Endothelial cell (in vitro differentiated cells): Measurements from ENCODE around the gene PHF13. TPM values are rescaled to one million over a fixed set of nuclear protein-coding genes. Genes with fewer than 3 reads are reported as not detected.

Source experiments
- DNase-seq: peaks from one replicate; pipeline ENCODE4 v3.0.0; 2021; ENCODE audit warnings: low spot score
- H3K27ac Mint-ChIP-seq: one replicate; pipeline ENCODE4 v1.8.0; 2021; ENCODE audit warnings: mixed read lengths, inconsistent platforms; ENCODE audit not compliant: unreplicated experiment
- H3K27me3 Mint-ChIP-seq: one replicate; pipeline ENCODE4 v1.8.0; 2021; ENCODE audit warnings: mild to moderate bottlenecking, moderate library complexity, mixed read lengths, inconsistent platforms; ENCODE audit not compliant: unreplicated experiment
- H3K36me3 Mint-ChIP-seq: one replicate; pipeline ENCODE4 v1.8.0; 2021; ENCODE audit warnings: mild to moderate bottlenecking, low read depth, mixed read lengths, inconsistent platforms; ENCODE audit not compliant: unreplicated experiment
- H3K4me1 Mint-ChIP-seq: one replicate; pipeline ENCODE4 v1.8.0; 2021; ENCODE audit warnings: mild to moderate bottlenecking, mixed read lengths, inconsistent platforms; ENCODE audit not compliant: unreplicated experiment
- H3K4me3 Mint-ChIP-seq: one replicate; pipeline ENCODE4 v1.8.0; 2021; ENCODE audit warnings: mild to moderate bottlenecking, mixed read lengths, inconsistent platforms; ENCODE audit not compliant: unreplicated experiment
- H3K9me3 Mint-ChIP-seq: one replicate; pipeline ENCODE4 v1.8.0; 2021; ENCODE audit warnings: mixed read lengths, inconsistent platforms; ENCODE audit not compliant: unreplicated experiment
- long read RNA-seq: library from polyadenylated mRNA; unstranded; transcript quantifications from one replicate; pipeline ENCODE4 v2.0.0, GENCODE V29; 2020; ENCODE audit not compliant: unreplicated experiment
- total RNA-seq: library from RNA; stranded (reverse); fragmentation: NEBNext Ultra II Directional; extraction: Animal tissue kit (Norgen Biotek cat#: 25700); gene quantifications from one replicate; pipeline ENCODE4 v1.2.1, GENCODE V29; 2021; ENCODE audit not compliant: unreplicated experiment
- TF ChIP-seq, protein P1 (sequence below): fragments of 200-600 bp; sonication (generic); IDR thresholded peaks from one replicate; pipeline ENCODE4 v1.5.0; 2021; ENCODE audit warnings: antibody characterized with exemption; ENCODE audit not compliant: unreplicated experiment

Gene PHF13
- 21.6 TPM for total RNA-seq
- long read RNA-seq, partial matches to known transcripts = 2 of 3 reads
- long read RNA-seq, other reads (novel, unspliced or antisense) = 0 of 3 reads

DNA sequence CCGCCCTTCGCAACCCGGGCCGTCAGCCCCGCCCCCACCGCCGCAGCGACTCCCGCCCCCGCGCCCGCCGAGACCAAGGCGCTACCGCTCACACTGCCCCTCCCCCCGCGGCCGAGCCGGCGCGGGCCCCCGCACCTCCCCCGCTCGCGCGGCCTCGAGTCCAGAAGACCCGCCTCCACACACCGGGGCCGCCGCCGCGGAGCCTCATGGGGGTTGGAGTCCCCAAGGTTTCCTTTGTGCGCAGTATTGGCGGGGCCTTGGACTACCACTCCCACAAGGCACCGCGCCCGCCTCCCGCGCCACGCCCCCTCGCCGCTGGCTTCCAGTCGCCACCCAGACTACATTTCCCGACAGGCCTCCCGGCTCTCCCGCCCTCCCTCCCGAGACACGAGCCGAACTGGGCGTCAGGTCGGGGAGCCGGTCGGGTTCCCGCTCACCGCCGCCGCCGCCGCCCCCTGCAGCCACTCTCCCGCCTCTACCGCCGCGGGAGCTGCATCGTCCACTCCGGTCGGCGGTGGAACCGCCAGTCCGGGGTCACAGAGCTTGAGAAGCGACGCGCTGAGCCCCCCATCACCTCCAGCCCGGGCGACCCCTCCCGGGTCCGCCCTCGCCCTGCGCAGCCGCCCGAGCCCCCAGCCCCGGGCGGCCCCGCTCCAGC, at the start of gene PHF13:
TSS of gene PHF13 (plus strand) at position 371 of the 658 bp plus-strand sequence. CDS start 336 bp downstream, outside the sequence.
- H3K27ac Mint-ChIP-seq = peak within 1 kb of the TSS; percentile 40
- no peaks in the 10 kb centered on the region for H3K9me3 Mint-ChIP-seq
- TF ChIP-seq, protein P1, sequence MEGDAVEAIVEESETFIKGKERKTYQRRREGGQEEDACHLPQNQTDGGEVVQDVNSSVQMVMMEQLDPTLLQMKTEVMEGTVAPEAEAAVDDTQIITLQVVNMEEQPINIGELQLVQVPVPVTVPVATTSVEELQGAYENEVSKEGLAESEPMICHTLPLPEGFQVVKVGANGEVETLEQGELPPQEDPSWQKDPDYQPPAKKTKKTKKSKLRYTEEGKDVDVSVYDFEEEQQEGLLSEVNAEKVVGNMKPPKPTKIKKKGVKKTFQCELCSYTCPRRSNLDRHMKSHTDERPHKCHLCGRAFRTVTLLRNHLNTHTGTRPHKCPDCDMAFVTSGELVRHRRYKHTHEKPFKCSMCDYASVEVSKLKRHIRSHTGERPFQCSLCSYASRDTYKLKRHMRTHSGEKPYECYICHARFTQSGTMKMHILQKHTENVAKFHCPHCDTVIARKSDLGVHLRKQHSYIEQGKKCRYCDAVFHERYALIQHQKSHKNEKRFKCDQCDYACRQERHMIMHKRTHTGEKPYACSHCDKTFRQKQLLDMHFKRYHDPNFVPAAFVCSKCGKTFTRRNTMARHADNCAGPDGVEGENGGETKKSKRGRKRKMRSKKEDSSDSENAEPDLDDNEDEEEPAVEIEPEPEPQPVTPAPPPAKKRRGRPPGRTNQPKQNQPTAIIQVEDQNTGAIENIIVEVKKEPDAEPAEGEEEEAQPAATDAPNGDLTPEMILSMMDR = no peak
- peaks cover 6% of the 10 kb centered on the region for H3K27me3 Mint-ChIP-seq
- peak within 1 kb of the TSS; percentile 94 for H3K4me3 Mint-ChIP-seq
- H3K4me1 Mint-ChIP-seq = peaks cover 12% of the 10 kb centered on the region
- peaks cover 6% of the 10 kb centered on the region for H3K36me3 Mint-ChIP-seq
- DNase-seq = peak; percentile 99

- H3K27me3 Mint-ChIP-seq = peaks cover 7% of the 10 kb centered on the region
- no peak for DNase-seq
- H3K4me3 Mint-ChIP-seq = no peak overlapping the region
- no peaks in the 10 kb centered on the region for H3K36me3 Mint-ChIP-seq
- TF ChIP-seq, protein P1 = no peak
- H3K9me3 Mint-ChIP-seq = no peaks in the 10 kb centered on the region
- H3K27ac Mint-ChIP-seq = no peak overlapping the region
- no peaks in the 10 kb centered on the region for H3K4me1 Mint-ChIP-seq
Measured at GRCh38 chr1:6569033-6569432, 44.5 kb upstream of the PHF13 start.

DNA sequence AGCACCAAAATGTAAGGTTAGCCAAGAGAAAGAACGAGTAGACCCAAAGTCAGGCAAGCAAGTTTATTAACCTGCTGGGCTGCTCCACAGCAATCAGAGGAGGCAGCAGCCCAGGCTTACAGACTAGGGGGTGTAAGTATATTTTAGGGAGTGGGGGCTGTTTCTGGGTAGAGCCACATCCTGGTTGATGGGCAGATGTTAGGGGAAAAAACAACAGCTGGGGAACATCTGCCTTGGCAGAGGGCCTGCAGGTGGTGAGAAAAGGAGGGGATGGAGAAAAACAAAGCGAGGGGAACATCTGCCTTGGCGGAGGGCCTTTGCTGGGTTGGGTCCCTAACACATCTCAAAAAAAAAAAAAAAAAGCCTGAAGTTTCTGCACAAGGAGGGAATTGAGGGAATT, 43.4 kb upstream of the PHF13 start:
- H3K4me1 Mint-ChIP-seq = no peaks in the 10 kb centered on the region
- no peak overlapping the region for H3K4me3 Mint-ChIP-seq
- DNase-seq = no peak
- no peaks in the 10 kb centered on the region for H3K36me3 Mint-ChIP-seq
- no peaks in the 10 kb centered on the region for H3K9me3 Mint-ChIP-seq
- no peak overlapping the region for H3K27ac Mint-ChIP-seq
- peaks cover 7% of the 10 kb centered on the region for H3K27me3 Mint-ChIP-seq
- TF ChIP-seq, protein P1 = no peak

- H3K27me3 Mint-ChIP-seq = peaks cover 7% of the 10 kb centered on the region
- H3K36me3 Mint-ChIP-seq = no peaks in the 10 kb centered on the region
- H3K4me1 Mint-ChIP-seq = no peaks in the 10 kb centered on the region
- TF ChIP-seq, protein P1 = no peak
- H3K27ac Mint-ChIP-seq = no peak overlapping the region
- H3K4me3 Mint-ChIP-seq = no peak overlapping the region
- no peak for DNase-seq
- no peaks in the 10 kb centered on the region for H3K9me3 Mint-ChIP-seq
Measured at GRCh38 chr1:6570987-6571386, 42.5 kb upstream of the PHF13 start.

- H3K9me3 Mint-ChIP-seq = no peaks in the 10 kb centered on the region
- H3K27me3 Mint-ChIP-seq = peaks cover 7% of the 10 kb centered on the region
- TF ChIP-seq, protein P1 = no peak
- no peaks in the 10 kb centered on the region for H3K4me1 Mint-ChIP-seq
- no peak overlapping the region for H3K27ac Mint-ChIP-seq
- no peak for DNase-seq
- H3K36me3 Mint-ChIP-seq = no peaks in the 10 kb centered on the region
- no peak overlapping the region for H3K4me3 Mint-ChIP-seq
Measured at GRCh38 chr1:6572653-6573383, 40.7 kb upstream of the PHF13 start.
